IPS DF 4.7 (cell line): ENCODE data around the gene LGSN.
"Not testable (repeated sequence)": the region's sequence is repeated elsewhere in the genome, so short reads cannot be mapped to it uniquely, and the experiment has no call there.

Source experiments
- DNase-seq: peaks from one replicate; pipeline ENCODE4 v3.0.0-alpha.2; 2013; ENCODE audit warnings: low spot score; ENCODE audit errors: extremely low read depth

LGSN gene

GRCh38 chr6:63306420-63306819 lies 13.4 kb downstream of the LGSN start:
- DNase-seq = no peak

- DNase-seq = no peak
These were observed 14.5 kb downstream of the LGSN start for GRCh38 chr6:63305277-63305676.

DNA sequence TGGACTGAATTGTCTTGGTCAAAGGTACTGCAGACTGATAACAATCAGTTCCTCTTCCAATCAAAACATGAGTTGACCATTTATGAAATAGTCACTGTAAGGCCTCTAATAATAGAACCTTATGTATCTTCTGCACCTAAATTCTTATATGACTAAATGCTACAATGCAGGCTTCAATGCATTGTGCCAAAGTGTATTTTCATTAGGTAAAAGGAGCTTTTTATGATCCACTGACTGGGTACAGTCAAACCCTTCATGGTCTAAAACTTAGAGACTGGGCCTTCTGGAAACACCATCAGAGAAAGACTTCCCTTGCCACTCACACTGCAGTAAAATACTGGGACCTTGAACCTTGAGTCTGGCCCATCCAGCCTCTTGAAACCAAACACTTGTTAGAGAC lies 16.3 kb downstream of the LGSN start:
- DNase-seq = no peak

- no peak for DNase-seq
These were observed 20.1 kb downstream of the LGSN start for GRCh38 chr6:63299667-63300066.

DNA sequence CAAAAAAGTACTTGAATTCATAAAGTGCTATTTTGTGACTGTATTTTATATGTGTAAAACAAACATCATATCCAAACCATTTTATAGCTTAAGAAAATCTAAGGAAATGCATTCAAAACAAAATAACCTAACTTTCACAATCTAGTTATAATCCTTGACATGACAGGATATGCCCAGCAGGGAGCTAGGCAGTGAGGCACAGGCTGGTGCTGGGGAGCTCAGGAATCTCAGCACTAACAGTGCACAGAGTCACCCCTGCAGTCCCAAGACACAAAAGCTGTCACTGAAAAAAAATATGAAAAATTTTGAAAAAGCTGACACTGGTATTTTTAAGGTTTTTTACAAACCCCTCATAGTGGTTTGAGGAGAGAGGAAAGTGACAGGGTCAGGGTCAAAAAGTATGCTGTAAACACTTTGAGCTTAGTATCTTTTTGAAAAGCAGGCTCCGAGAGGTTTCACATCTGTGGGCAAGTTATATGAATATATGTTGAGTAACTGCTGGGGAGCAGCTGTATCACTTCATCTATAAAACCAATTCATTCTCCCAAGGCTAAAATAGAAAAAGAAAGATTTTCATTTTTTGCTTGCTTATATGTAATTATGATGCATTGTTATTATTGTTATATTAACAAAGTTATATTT lies 24.1 kb downstream of the LGSN start:
- DNase-seq = no peak

GRCh38 chr6:63290492-63291058 lies 29.2 kb downstream of the LGSN start:
- no peak for DNase-seq

DNA sequence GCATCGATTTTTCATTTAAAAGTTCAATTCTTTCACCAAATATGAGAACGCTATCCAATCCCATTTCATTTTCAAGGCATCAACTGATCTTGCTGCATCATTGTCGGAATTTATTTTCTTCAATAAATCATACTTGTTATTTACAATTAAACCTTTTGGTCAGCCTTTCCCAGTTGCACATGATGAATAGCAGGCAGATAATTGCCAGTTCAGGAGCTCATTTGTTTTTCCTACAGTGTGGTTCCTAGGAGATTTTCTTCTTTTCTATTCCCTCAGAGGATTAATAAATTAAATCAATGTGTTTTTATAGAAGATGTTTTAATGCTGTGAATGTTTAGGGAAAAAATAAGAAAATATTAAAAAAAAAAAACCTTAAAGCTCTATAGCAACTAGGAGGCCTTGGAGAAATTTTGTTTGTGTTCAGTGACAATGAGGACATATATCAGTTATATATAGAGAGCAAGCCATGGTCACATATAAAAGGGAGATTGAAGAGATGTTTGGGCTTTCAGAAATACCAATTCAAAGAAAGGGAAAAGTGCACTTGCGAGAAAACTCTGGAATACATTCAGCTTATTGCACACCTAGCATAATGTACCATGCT lies 30.4 kb downstream of the LGSN start:
- no peak for DNase-seq

GRCh38 chr6:63280639-63281180 lies 39.1 kb downstream of the LGSN start:
- no peak for DNase-seq

- DNase-seq = no peak
These were observed 40.9 kb downstream of the LGSN start for GRCh38 chr6:63278916-63279315.

DNA sequence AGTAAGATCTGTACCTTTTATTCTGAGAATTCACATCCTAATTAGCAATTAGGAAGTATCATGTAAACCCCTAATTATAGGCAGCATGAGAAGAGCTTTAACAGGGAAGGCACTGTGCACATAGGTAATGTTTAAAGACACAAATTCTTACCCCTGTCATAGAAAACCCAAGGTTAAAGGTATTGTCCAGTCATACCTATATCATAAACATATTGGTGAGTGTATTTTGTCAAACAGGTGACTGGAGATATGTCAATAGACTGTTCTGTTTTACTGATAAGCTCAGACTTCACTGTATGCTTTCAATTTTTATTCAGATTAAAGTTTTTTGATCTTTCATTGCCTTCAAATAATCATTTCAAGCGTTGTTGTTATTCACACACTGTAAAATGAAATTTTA lies 43.8 kb downstream of the LGSN start:
- DNase-seq = no peak

DNA sequence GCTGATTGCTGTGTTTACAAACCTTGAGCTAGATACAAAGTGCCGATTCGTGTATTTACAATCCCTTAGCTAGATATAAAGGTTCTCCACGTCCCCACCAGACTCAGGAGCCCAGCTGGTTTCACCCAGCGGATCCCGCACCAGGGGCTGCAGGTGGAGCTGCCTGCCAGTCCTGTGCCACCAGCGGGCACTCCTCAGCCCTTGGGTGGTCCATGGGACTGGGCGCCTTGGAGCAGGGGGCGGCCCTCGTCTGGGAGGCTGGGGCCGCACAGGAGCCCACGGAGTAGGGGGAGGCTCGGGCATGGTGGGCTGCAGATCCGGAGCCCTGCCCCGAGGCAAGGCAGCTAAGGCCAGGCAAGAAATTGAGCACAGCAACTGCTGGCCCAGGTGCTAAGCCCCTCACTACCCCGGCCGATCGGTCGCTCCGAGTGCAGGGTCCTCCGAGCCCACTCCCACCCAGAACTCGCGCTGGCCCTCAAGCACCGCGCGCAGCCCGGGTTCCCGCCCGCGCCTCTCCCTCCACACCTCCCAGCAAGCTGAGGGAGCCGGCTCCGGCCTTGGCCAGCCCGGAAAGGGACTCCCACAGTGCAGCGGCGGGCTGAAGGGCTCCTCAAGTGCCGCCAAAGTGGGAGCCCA lies 44.9 kb downstream of the LGSN start:
- DNase-seq = not testable (repeated sequence)

DNA sequence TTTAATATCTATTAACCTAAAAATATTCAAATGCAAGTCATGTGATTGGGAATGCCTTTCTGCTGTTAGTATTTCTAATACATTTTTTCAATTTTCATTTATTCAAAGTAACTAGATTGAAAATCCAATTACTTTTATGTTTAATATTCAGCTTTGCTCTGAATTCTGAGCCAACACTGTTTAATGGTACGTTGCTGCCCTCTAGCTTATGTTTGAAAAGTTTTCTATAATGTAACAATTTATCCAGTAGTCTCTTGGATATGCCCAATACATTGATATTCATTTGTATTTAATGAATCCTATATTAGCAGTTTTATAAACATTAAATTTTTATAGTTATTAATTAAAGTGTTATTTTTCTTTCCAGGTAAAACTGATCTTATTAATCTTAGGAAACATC lies 47.4 kb downstream of the LGSN start:
- DNase-seq = no peak

- no peak for DNase-seq
These were observed 50.3 kb downstream of the LGSN start for GRCh38 chr6:63269470-63269869.

GRCh38 chr6:63268574-63268973 lies 51.2 kb downstream of the LGSN start:
- DNase-seq = no peak

DNA sequence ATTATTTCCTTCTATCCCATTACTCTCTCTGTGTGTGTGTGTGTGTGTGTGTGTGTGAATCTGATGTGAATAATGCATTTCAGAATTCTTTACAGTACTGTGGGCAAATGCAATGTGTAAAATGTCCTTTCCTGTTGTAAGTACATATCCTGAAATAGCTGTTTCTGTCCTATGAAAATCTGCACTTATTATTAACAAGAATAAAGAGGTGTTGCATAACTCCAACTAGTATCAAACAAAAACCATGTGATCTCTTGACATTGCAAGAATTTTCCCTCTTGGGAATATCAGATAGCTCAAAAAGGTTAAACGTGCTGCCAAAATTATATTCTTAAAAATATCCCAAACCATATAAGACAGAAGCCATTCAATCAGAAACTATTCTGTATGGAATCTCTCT lies 52.0 kb downstream of the LGSN start:
- no peak for DNase-seq

- no peak for DNase-seq
These were observed 52.7 kb downstream of the LGSN start for GRCh38 chr6:63267046-63267445.

DNA sequence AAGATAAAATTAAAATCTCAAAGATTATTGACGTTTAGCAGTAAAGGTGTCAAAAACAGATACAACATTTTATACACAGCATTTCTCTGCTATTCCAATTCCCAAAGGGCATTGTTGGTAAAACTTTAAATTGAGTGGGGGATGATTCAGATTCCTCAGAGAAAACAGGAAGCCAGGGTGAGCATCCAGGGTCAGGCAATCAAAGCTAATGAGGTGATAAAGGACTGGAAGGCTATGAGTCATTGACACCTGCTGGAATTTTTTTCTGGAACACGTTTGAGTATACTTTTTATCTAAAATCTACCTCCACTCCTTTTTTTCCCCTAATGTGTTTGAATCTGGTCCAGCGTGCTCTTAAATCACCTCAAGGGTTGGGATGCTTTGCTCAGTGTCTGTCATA lies 56.3 kb downstream of the LGSN start:
- DNase-seq = no peak

- no peak for DNase-seq
These were observed 58.0 kb downstream of the LGSN start for GRCh38 chr6:63261820-63262219.

DNA sequence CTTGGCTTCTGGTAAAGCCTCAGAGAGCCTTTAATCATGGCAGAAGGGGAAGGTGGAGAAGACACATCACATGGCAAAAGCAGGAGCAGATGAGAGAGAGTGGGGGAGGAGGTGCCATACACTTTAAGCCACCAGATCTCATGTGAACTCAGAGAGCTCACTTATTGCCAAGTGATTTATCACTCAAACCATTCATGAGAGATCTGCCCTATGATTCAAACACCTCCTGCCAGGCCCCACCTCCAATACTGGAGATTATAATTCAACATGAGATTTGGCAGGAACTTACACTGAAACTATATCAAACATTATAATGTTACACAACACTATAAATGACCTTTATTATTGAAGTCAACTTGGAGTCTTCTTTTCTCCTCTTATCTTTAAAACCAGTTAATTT lies 60.6 kb downstream of the LGSN start:
- no peak for DNase-seq

DNA sequence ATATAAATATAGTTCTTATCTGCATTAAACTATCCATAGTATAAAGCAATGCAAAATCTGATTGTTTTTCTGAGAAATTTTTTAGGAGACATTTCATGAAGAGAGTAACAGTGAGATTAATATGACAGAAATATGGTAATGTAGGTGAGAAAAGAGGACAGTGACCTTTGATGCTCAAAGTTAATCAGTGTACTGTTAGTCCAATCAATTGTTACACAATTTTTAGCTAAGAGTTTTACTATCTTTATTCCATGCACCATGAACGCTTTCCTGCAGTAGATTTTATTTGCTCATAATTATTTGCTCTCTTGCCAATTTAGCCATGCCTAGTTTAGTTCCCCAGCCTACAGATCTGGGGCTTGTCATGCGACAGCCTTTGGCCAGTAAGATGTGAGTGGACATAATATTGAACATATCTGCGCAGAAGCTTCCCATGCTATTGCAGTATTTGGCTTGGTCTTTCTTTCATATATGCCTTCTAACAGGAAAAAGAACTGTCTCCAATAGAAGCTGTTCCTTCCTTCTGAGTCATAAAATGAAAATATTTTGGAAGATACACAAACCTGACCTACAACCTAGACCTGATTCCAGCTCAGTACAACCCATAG lies 69.8 kb downstream of the LGSN start:
- DNase-seq = no peak

- no peak for DNase-seq
These were observed 73.2 kb downstream of the LGSN start for GRCh38 chr6:63246581-63246980.

DNA sequence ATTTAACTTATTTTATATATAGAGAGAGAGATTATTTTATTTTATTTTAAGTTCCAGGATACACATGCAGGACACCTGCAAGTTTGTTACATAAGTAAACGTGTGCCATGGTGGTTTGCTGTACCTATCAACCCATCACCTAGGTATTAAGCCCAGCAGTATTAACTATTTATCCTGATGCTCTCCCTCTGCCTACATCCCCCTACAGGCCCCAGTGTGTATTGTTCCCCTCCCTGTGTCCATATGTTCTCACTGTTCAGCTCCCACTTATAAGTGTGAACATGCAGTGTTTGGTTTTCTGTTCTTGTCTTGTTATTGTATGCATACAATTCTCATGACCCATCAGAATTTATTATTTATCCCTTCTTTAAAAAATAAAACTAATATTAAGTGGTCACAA lies 73.9 kb downstream of the LGSN start:
- DNase-seq = no peak
